ENCODE data around the gene PRG3.

GRCh38 chr11:57408771-57409170 is 27.8 kb upstream of the PRG3 start:
- TF ChIP-seq TAF1 (IDR thresholded peaks at IDR 0.05; ENCODE audit: borderline replicate concordance, insufficient read depth, low read length) (no peak), POLR2AphosphoS5 (IDR thresholded peaks at IDR 0.05; ENCODE audit: low read depth, low read length) (no peak), REST (IDR thresholded peaks at IDR 0.05; ENCODE audit: insufficient read depth in 1 of 2, low read depth in 2 of 2, low read length in 2 of 2) (no peak)
